ENCODE results near the gene SETX. TPM values are rescaled to one million over a fixed set of nuclear protein-coding genes. Genes with fewer than 3 reads are reported as not detected.

SETX gene
- total RNA-seq, 1 donor from 2014 or later: 15.8 TPM

GRCh38 chr9:132226571-132227430, 128.0 kb downstream of the SETX start:
- DNase-seq (ENCODE audit: low spot score): no peak
- ATAC-seq: no peak

- no peak for ATAC-seq
- DNase-seq (ENCODE audit: low spot score): no peak
Observed at GRCh38 chr9:132224645-132225044, 130.1 kb downstream of the SETX start.

GRCh38 chr9:132221941-132222340, 132.8 kb downstream of the SETX start:
- DNase-seq (ENCODE audit: low spot score) (no peak), ATAC-seq (no peak)

- no peak for ATAC-seq
- DNase-seq (ENCODE audit: low spot score): no peak
Observed at GRCh38 chr9:132218208-132218607, 136.6 kb downstream of the SETX start.

- peak; percentile 19 for ATAC-seq
- no peak for DNase-seq (ENCODE audit: low spot score)
Observed at GRCh38 chr9:132216861-132217619, 137.7 kb downstream of the SETX start.

GRCh38 chr9:132214027-132214622, 140.7 kb downstream of the SETX start:
- peak; percentile 48 for ATAC-seq

GRCh38 chr9:132211570-132211969, 143.2 kb downstream of the SETX start:
- DNase-seq (ENCODE audit: low spot score) (no peak), ATAC-seq (no peak)

More at GRCh38 chr9:132214027-132214622, 140.7 kb downstream of the SETX start:
- DNase-seq (ENCODE audit: low spot score): no peak

Other genes starting within 250 kb of the SETX start
- 0.38 TPM for gene NTNG2, start 192.9 kb downstream of the SETX start, total RNA-seq
- 2.4 TPM for gene TTF1, start 51.9 kb upstream of the SETX start, total RNA-seq
- gene CFAP77, start 55.2 kb upstream of the SETX start, total RNA-seq: not detected
- gene BARHL1, start 227.6 kb upstream of the SETX start, total RNA-seq: not detected

Measured in left lobe of liver (tissue), 2 donors.